ENCODE results near the gene NNT.
"Not testable (repeated sequence)": the region's sequence is repeated elsewhere in the genome, so short reads cannot be mapped to it uniquely, and the experiment has no call there.

Gene NNT

GRCh38 chr5:43659075-43659474 is 56.1 kb downstream of the NNT start:
- no peak overlapping the region for H3K27ac ChIP-seq
- DNase-seq (ENCODE audit: low read depth, low spot score) = no peak

- no peak overlapping the region for H3K27ac ChIP-seq
- no peak for DNase-seq (ENCODE audit: low read depth, low spot score)
Observed at GRCh38 chr5:43661102-43661501, 58.1 kb downstream of the NNT start.

GRCh38 chr5:43663916-43664315 is 60.9 kb downstream of the NNT start:
- no peak overlapping the region for H3K27ac ChIP-seq
- DNase-seq (ENCODE audit: low read depth, low spot score) = no peak

GRCh38 chr5:43664501-43665040 is 61.6 kb downstream of the NNT start:
- no peak for DNase-seq (ENCODE audit: low read depth, low spot score)
- no peak overlapping the region for H3K27ac ChIP-seq

GRCh38 chr5:43665749-43666148 is 62.8 kb downstream of the NNT start:
- not testable (repeated sequence) for DNase-seq (ENCODE audit: low read depth, low spot score); H3K27ac ChIP-seq

- not testable (repeated sequence) for DNase-seq (ENCODE audit: low read depth, low spot score); H3K27ac ChIP-seq
Observed at GRCh38 chr5:43666728-43667127, 63.7 kb downstream of the NNT start.

- not testable (repeated sequence) for DNase-seq (ENCODE audit: low read depth, low spot score); H3K27ac ChIP-seq
Observed at GRCh38 chr5:43667379-43667778, 64.4 kb downstream of the NNT start.

- no peak overlapping the region for H3K27ac ChIP-seq
Observed at GRCh38 chr5:43674536-43674935, 71.6 kb downstream of the NNT start.

GRCh38 chr5:43675357-43675756 is 72.4 kb downstream of the NNT start:
- H3K27ac ChIP-seq = no peak overlapping the region
- DNase-seq (ENCODE audit: low read depth, low spot score) = no peak

More at GRCh38 chr5:43674536-43674935, 71.6 kb downstream of the NNT start:
- DNase-seq (ENCODE audit: low read depth, low spot score) = no peak

- H3K27ac ChIP-seq = no peak overlapping the region
- no peak for DNase-seq (ENCODE audit: low read depth, low spot score)
Observed at GRCh38 chr5:43676083-43676840, 73.3 kb downstream of the NNT start.

GRCh38 chr5:43677253-43677652 is 74.3 kb downstream of the NNT start:
- no peak for DNase-seq (ENCODE audit: low read depth, low spot score)

GRCh38 chr5:43679214-43679613 is 76.2 kb downstream of the NNT start:
- DNase-seq (ENCODE audit: low read depth, low spot score) = no peak
- H3K27ac ChIP-seq = no peak overlapping the region

More at GRCh38 chr5:43677253-43677652, 74.3 kb downstream of the NNT start:
- no peak overlapping the region for H3K27ac ChIP-seq

- H3K27ac ChIP-seq = no peak overlapping the region
- no peak for DNase-seq (ENCODE audit: low read depth, low spot score)
Observed at GRCh38 chr5:43680286-43680685, 77.3 kb downstream of the NNT start.

GRCh38 chr5:43683884-43684471 is 81.0 kb downstream of the NNT start:
- no peak overlapping the region for H3K27ac ChIP-seq
- no peak for DNase-seq (ENCODE audit: low read depth, low spot score)

- no peak for DNase-seq (ENCODE audit: low read depth, low spot score)
- H3K27ac ChIP-seq = no peak overlapping the region
Observed at GRCh38 chr5:43685252-43685950, 82.4 kb downstream of the NNT start.

- H3K27ac ChIP-seq = no peak overlapping the region
- no peak for DNase-seq (ENCODE audit: low read depth, low spot score)
Observed at GRCh38 chr5:43687275-43687674, 84.3 kb downstream of the NNT start.

- no peak for DNase-seq (ENCODE audit: low read depth, low spot score)
- no peak overlapping the region for H3K27ac ChIP-seq
Observed at GRCh38 chr5:43691275-43691674, 88.3 kb downstream of the NNT start.

GRCh38 chr5:43691893-43692292 is 88.9 kb downstream of the NNT start:
- DNase-seq (ENCODE audit: low read depth, low spot score) = no peak
- H3K27ac ChIP-seq = no peak overlapping the region

- DNase-seq (ENCODE audit: low read depth, low spot score) = no peak
- H3K27ac ChIP-seq = no peak overlapping the region
Observed at GRCh38 chr5:43693411-43693810, 90.4 kb downstream of the NNT start.

GRCh38 chr5:43694027-43694426 is 91.0 kb downstream of the NNT start:
- H3K27ac ChIP-seq = no peak overlapping the region
- no peak for DNase-seq (ENCODE audit: low read depth, low spot score)

- not testable (repeated sequence) for DNase-seq (ENCODE audit: low read depth, low spot score)
Observed at GRCh38 chr5:43696444-43696843, 93.5 kb downstream of the NNT start.

More at GRCh38 chr5:43696444-43696843, 93.5 kb downstream of the NNT start:
- not testable (repeated sequence) for H3K27ac ChIP-seq
